GM12878 (cell line): ENCODE data around the gene MYOZ1. TPM values are rescaled to one million over a fixed set of nuclear protein-coding genes. Genes with fewer than 3 reads are reported as not detected.

ENCODE experiments used
- ATAC-seq: fragments of 200-7000 bp; cut with Tn5 transposase; 3 replicates; pipeline ENCODE4 v1.9.1; 2020; ENCODE audit warnings: mild to moderate bottlenecking, moderate library complexity
- BruUV-seq: library from RNA; stranded (reverse); fragments of 400-500 nt; replicated peaks from 2 replicates; lab custom pipeline; 2021; lab: Mats Ljungman, UMichigan
- CTCF ChIA-PET: fragments of 300-600 bp; sonication (Branson Sonifier 250); formaldehyde crosslinking; extraction: SDS; loops from one replicate; lab custom pipeline; 2021; ENCODE audit warnings: inconsistent platforms; lab: Yijun Ruan, JAX
- POLR2A ChIA-PET: fragments of 350-600 bp; formaldehyde crosslinking; extraction: SDS; loops from one replicate; lab custom pipeline; 2021; ENCODE audit warnings: inconsistent platforms; lab: Charles Lee
- RAD21 ChIA-PET: fragments of 300-600 bp; sonication (Branson Sonifier 250); formaldehyde crosslinking; loops from one replicate; lab custom pipeline; 2023; ENCODE audit warnings: antibody characterized with exemption; ENCODE audit not compliant: unreplicated experiment; lab: Charles Lee
- SMC1A ChIA-PET: fragments of 300-600 bp; sonication (Branson Sonifier 250); formaldehyde crosslinking; loops from one replicate; lab custom pipeline; 2023; ENCODE audit not compliant: unreplicated experiment, uncharacterized antibody; lab: Charles Lee
- DNase-seq: peaks from one replicate; pipeline ENCODE4 v3.0.0-alpha.2; 2011; ENCODE audit warnings: low read depth, low spot score
- FAIRE-seq: peaks from 3 replicates; lab custom pipeline; 2011; peaks lifted over from hg19 to GRCh38; lab: Jason Lieb, UNC
- H2AFZ ChIP-seq: 2 replicates; pipeline ENCODE4 v1.6.0; 2011; ENCODE audit warnings: low read depth, low read length, control low read depth; ENCODE audit not compliant: control insufficient read depth
- H3K27ac ChIP-seq: 2 replicates; pipeline ENCODE4 v1.5.1; 2011; ENCODE audit warnings: control low read depth; ENCODE audit not compliant: control insufficient read depth, insufficient read depth
- H3K27me3 ChIP-seq, 2 experiments: replicated peaks in 1 of 2; 2 replicates each; pipeline versions ENCODE4 v1.6.0 to v1.6.1; 2011; ENCODE audit warnings: low read length in 1 of 2; ENCODE audit not compliant: control insufficient read depth in 2 of 2, insufficient read depth in 2 of 2
- H3K36me3 ChIP-seq, 2 experiments: 2 replicates each; pipeline ENCODE4 v1.5.1; 2011; ENCODE audit warnings: low read length in 1 of 2; ENCODE audit not compliant: control insufficient read depth in 2 of 2, insufficient read depth in 2 of 2
- H3K4me1 ChIP-seq: 2 replicates; pipeline ENCODE4 v1.6.1; 2011; ENCODE audit warnings: mild to moderate bottlenecking, low read length, moderate library complexity, mixed read lengths; ENCODE audit not compliant: control insufficient read depth, insufficient read depth
- H3K4me2 ChIP-seq: 2 replicates; pipeline ENCODE4 v1.6.0; 2011; ENCODE audit warnings: control low read depth; ENCODE audit not compliant: control insufficient read depth, insufficient read depth
- H3K4me3 ChIP-seq: fragments of 200-600 bp; sonication (generic); 2 replicates; pipeline ENCODE4 v1.5.1; 2016
- H3K79me2 ChIP-seq: 2 replicates; pipeline ENCODE4 v1.6.0; 2011; ENCODE audit warnings: low read length; ENCODE audit not compliant: control insufficient read depth, insufficient read depth
- H3K9ac ChIP-seq: 2 replicates; pipeline ENCODE4 v1.8.0; 2011; ENCODE audit warnings: low read length, control low read depth, mixed read lengths; ENCODE audit not compliant: control insufficient read depth, insufficient read depth
- H3K9me3 ChIP-seq: replicated peaks from 3 replicates; pipeline ENCODE4 v1.5.1; 2011; ENCODE audit warnings: mild to moderate bottlenecking, low read length; ENCODE audit not compliant: control insufficient read depth, insufficient read depth
- H4K20me1 ChIP-seq: 2 replicates; pipeline ENCODE4 v1.6.0; 2011; ENCODE audit not compliant: control insufficient read depth, insufficient read depth
- ATF7 ChIP-seq: fragments of 450-650 bp; IDR thresholded peaks from 2 replicates; pipeline ENCODE4 v1.6.1; 2016; ENCODE audit warnings: low read depth, mild to moderate bottlenecking
- MEF2B ChIP-seq: fragments of 450-650 bp; IDR thresholded peaks from 2 replicates; pipeline ENCODE4 v1.6.1; 2018; ENCODE audit warnings: mild to moderate bottlenecking, moderate library complexity; ENCODE audit not compliant: partially characterized antibody, poor library complexity, severe bottlenecking
- NFXL1 ChIP-seq: fragments of 450-650 bp; IDR thresholded peaks from 2 replicates; pipeline ENCODE4 v1.6.1; 2017; ENCODE audit warnings: antibody characterized with exemption, mild to moderate bottlenecking, borderline replicate concordance
- PAX5 ChIP-seq: IDR thresholded peaks from 2 replicates; pipeline ENCODE4 v1.6.1; 2011; ENCODE audit warnings: low read depth, low read length, borderline replicate concordance
- RAD51 ChIP-seq: fragments of 450-650 bp; IDR thresholded peaks from 2 replicates; pipeline ENCODE4 v1.6.1; 2016; ENCODE audit warnings: moderate library complexity, mild to moderate bottlenecking, inconsistent platforms
- ZSCAN29 ChIP-seq: fragments of 450-650 bp; IDR thresholded peaks from 2 replicates; pipeline ENCODE4 v1.6.1; 2017; ENCODE audit warnings: mild to moderate bottlenecking, moderate library complexity
- WGBS: methylation state at CpG from one replicate; pipeline ENCODE4 v1.1.6; 2016; ENCODE audit warnings: low lambda C conversion rate; ENCODE audit not compliant: insufficient replicate concordance, insufficient coverage; ENCODE audit errors: missing lambda C conversion rate; 5-methylcytosine and 5-hydroxymethylcytosine counted together
- in situ Hi-C: fragments of 300-500 bp; cut with MboI; formaldehyde crosslinking; loops from 9 replicates; pipeline ENCODE4 v1.14.3; 2018; ENCODE audit warnings: mixed read lengths
- intact Hi-C: fragments of 100-400 bp; cut with micrococcal nuclease; formaldehyde crosslinking; loops from one replicate; pipeline ENCODE4 v1.14.2; 2022; ENCODE audit not compliant: unreplicated experiment
- polyA plus RNA-seq, 11 experiments: library from polyadenylated mRNA; depleted of rRNA in 4 of 11; unstranded in 6 of 11; stranded (reverse) in 5 of 11; fragments of >200 nt; fragmentation: Nextera tagmentation in 4 of 11; fragmentation: Illumina TruSeq in 1 of 11; extraction: Ambion mirVana in 4 of 11; extraction: Trizol in 1 of 11; gene quantifications; 1 replicate in 1 of 11; 2 replicates in 10 of 11; pipeline versions ENCODE4 v1.2.1 to v1.2.3, GENCODE V29; 2011 to 2016; ENCODE audit warnings: inconsistent platforms in 2 of 11, missing spikeins in 2 of 11, low read depth in 1 of 11
- total RNA-seq, 4 experiments: library from RNA; depleted of rRNA in 3 of 4; stranded (reverse); fragments of >200 nt in 3 of 4; fragmentation: Illumina TruSeq in 1 of 4; extraction: Trizol in 1 of 4; gene quantifications; 2 replicates each; pipeline versions ENCODE4 v1.2.1 to v1.2.3, GENCODE V29; 2013 to 2021

The MYOZ1 gene
- total and polyA plus RNA-seq, 10 of the 15 experiments (the other 5 are each of a cell fraction or from before 2014, with no cell fraction given) = 0.05 to 2.0 (median 0.62) TPM

- intact Hi-C loops (no loop called here), in situ Hi-C loops (no loop called here)
- 32% methylated on average over 3 of the region's 3 CpGs for WGBS
- FAIRE-seq (no peak), ATAC-seq (peak; percentile 95)
- H3K27ac ChIP-seq = no peak overlapping the region
- BruUV-seq = no TSS peak
- peak; percentile 86 for TF ChIP-seq PAX5
- no peak for TF ChIP-seq NFXL1
- peak; percentile 58; the same call in 1 of the 2 replicates for TF ChIP-seq RAD51
- TF ChIP-seq ATF7 = peak; percentile 36; the same call in 1 of the 2 replicates
- TF ChIP-seq MEF2B = peak; percentile 37
- TF ChIP-seq ZSCAN29 = no peak
- TF ChIP-seq, all 136 proteins: peak for 4
- Histone ChIP-seq H4K20me1 (no peaks in the 10 kb centered on the region), H3K79me2 (no peaks in the 10 kb centered on the region), H3K4me1 (peaks cover 4% of the 10 kb centered on the region; the same call in 1 of the 2 replicates), H3K4me3 (no peak overlapping the region), H3K36me3 (no peaks in the 10 kb centered on the region), H3K9ac (no peak overlapping the region; the same call in 1 of the 2 replicates), H3K27me3 (no peaks in the 10 kb centered on the region), H3K9me3 (no peaks in the 10 kb centered on the region), H3K4me2 (peak overlapping the region; percentile 30; the same call in 1 of the 2 replicates), H2AFZ (peak overlapping the region; percentile 33)
- POLR2A ChIA-PET = interaction anchor here (0.6 to 1.1 kb wide), 4 partner anchors 17 to 422 kb away, joined by 3 to 5 read pairs (median 4); no protein-coding TSS in a partner anchor
- peak; percentile 31 for DNase-seq
- RAD21 ChIA-PET = interaction anchor here (0.6 to 1.5 kb wide), 6 partner anchors 22 to 125 kb away, joined by 3 to 5 read pairs (median 3); no protein-coding TSS in a partner anchor
- CTCF ChIA-PET = interaction anchor here (1.0 kb wide), 2 partner anchors 10 to 51 kb away, joined by 4 to 7 read pairs; no protein-coding TSS in a partner anchor
- SMC1A ChIA-PET = interaction anchor here (0.6 to 2.2 kb wide), 8 partner anchors 10 to 181 kb away, joined by 3 to 8 read pairs (median 3); no protein-coding TSS in a partner anchor
These were observed 49.2 kb downstream of the MYOZ1 start for GRCh38 chr10:73591935-73592699.
